Adipocyte (in vitro differentiated cells): ENCODE results near the gene BCO2.
"Not testable (repeated sequence)": the region's sequence is repeated elsewhere in the genome, so short reads cannot be mapped to it uniquely, and the experiment has no call there.

Experiments used
- DNase-seq: peaks from one replicate; pipeline ENCODE4 v3.0.0-alpha.2; 2015; ENCODE audit warnings: low read depth
- H3K27me3 ChIP-seq: replicated peaks from 2 replicates; pipeline ENCODE4 v1.7.0; 2013; ENCODE audit warnings: mild to moderate bottlenecking, low read length, moderate library complexity; ENCODE audit not compliant: control insufficient read depth, insufficient read depth
- H3K36me3 ChIP-seq: 2 replicates; pipeline ENCODE4 v1.7.0; 2013; ENCODE audit warnings: low read length, mild to moderate bottlenecking, moderate library complexity; ENCODE audit not compliant: control insufficient read depth, insufficient read depth, severe bottlenecking
- H3K4me1 ChIP-seq: 2 replicates; pipeline ENCODE4 v1.7.0; 2013; ENCODE audit warnings: mild to moderate bottlenecking, low read length, moderate library complexity; ENCODE audit not compliant: control insufficient read depth, insufficient read depth
- H3K4me3 ChIP-seq: 2 replicates; pipeline ENCODE4 v1.7.0; 2013; ENCODE audit warnings: mild to moderate bottlenecking, low read length, moderate library complexity
- H3K9ac ChIP-seq: 2 replicates; pipeline ENCODE4 v1.7.0; 2013; ENCODE audit warnings: mild to moderate bottlenecking, low read length, moderate library complexity
- H3K9me3 ChIP-seq: 2 replicates; pipeline ENCODE4 v1.7.0; 2013; ENCODE audit warnings: mild to moderate bottlenecking, low read length, moderate library complexity; ENCODE audit not compliant: control insufficient read depth

The BCO2 gene

GRCh38 chr11:112173152-112173551 is 2.2 kb upstream of the BCO2 start:
- peaks cover 16% of the 10 kb centered on the region for H3K4me1 ChIP-seq
- H3K4me3 ChIP-seq: no peak overlapping the region
- H3K36me3 ChIP-seq: no peaks in the 10 kb centered on the region
- no peaks in the 10 kb centered on the region for H3K9me3 ChIP-seq
- no peak for DNase-seq
- no peaks in the 10 kb centered on the region for H3K27me3 ChIP-seq
- no peak overlapping the region for H3K9ac ChIP-seq

- Histone ChIP-seq H3K36me3 (no peaks in the 10 kb centered on the region), H3K4me1 (peaks cover 16% of the 10 kb centered on the region), H3K9me3 (no peaks in the 10 kb centered on the region), H3K27me3 (no peaks in the 10 kb centered on the region), H3K9ac (peak overlapping the region; percentile 20), H3K4me3 (peak overlapping the region; percentile 59)
- DNase-seq: no peak
Measured at GRCh38 chr11:112175599-112175952, 264 bp downstream of the BCO2 start.

GRCh38 chr11:112176077-112176476 is 765 bp downstream of the BCO2 start:
- DNase-seq: no peak
- Histone ChIP-seq H3K4me1 (peaks cover 16% of the 10 kb centered on the region), H3K9ac (no peak overlapping the region)

GRCh38 chr11:112177589-112177988 is 2.3 kb downstream of the BCO2 start:
- no peaks in the 10 kb centered on the region for H3K27me3 ChIP-seq
- H3K9ac ChIP-seq: no peak overlapping the region
- DNase-seq: no peak
- H3K36me3 ChIP-seq: no peaks in the 10 kb centered on the region
- no peak overlapping the region for H3K4me3 ChIP-seq
- H3K4me1 ChIP-seq: peaks cover 11% of the 10 kb centered on the region
- H3K9me3 ChIP-seq: no peaks in the 10 kb centered on the region

More at GRCh38 chr11:112176077-112176476, 765 bp downstream of the BCO2 start:
- Histone ChIP-seq H3K36me3 (no peaks in the 10 kb centered on the region), H3K9me3 (no peaks in the 10 kb centered on the region), H3K27me3 (no peaks in the 10 kb centered on the region), H3K4me3 (no peak overlapping the region)

- Histone ChIP-seq H3K9ac (no peak overlapping the region), H3K36me3 (no peaks in the 10 kb centered on the region), H3K27me3 (no peaks in the 10 kb centered on the region), H3K9me3 (no peaks in the 10 kb centered on the region), H3K4me1 (peaks cover 4% of the 10 kb centered on the region), H3K4me3 (no peak overlapping the region)
- DNase-seq: no peak
Measured at GRCh38 chr11:112178428-112178827, 3.1 kb downstream of the BCO2 start.

GRCh38 chr11:112178936-112179335 is 3.6 kb downstream of the BCO2 start:
- H3K27me3 ChIP-seq: no peaks in the 10 kb centered on the region
- peaks cover 4% of the 10 kb centered on the region for H3K4me1 ChIP-seq
- no peak overlapping the region for H3K9ac ChIP-seq
- H3K9me3 ChIP-seq: no peaks in the 10 kb centered on the region
- H3K36me3 ChIP-seq: no peaks in the 10 kb centered on the region
- no peak overlapping the region for H3K4me3 ChIP-seq
- DNase-seq: no peak

- Histone ChIP-seq H3K4me3 (no peak overlapping the region), H3K9ac (no peak overlapping the region), H3K36me3 (no peaks in the 10 kb centered on the region), H3K4me1 (peaks cover 4% of the 10 kb centered on the region), H3K9me3 (no peaks in the 10 kb centered on the region), H3K27me3 (no peaks in the 10 kb centered on the region)
- no peak for DNase-seq
Measured at GRCh38 chr11:112179601-112180000, 4.3 kb downstream of the BCO2 start.

- H3K4me1 ChIP-seq: peaks cover 9% of the 10 kb centered on the region
Measured at GRCh38 chr11:112182867-112183266, 7.6 kb downstream of the BCO2 start.

GRCh38 chr11:112185883-112186282 is 10.6 kb downstream of the BCO2 start:
- Histone ChIP-seq H3K4me1 (peaks cover 9% of the 10 kb centered on the region), H3K9ac (no peak overlapping the region), H3K27me3 (no peaks in the 10 kb centered on the region), H3K4me3 (no peak overlapping the region), H3K36me3 (no peaks in the 10 kb centered on the region), H3K9me3 (no peaks in the 10 kb centered on the region)
- no peak for DNase-seq

More at GRCh38 chr11:112182867-112183266, 7.6 kb downstream of the BCO2 start:
- H3K9me3 ChIP-seq: no peaks in the 10 kb centered on the region
- no peak for DNase-seq
- no peak overlapping the region for H3K4me3 ChIP-seq
- no peak overlapping the region for H3K9ac ChIP-seq
- no peaks in the 10 kb centered on the region for H3K36me3 ChIP-seq
- H3K27me3 ChIP-seq: no peaks in the 10 kb centered on the region

GRCh38 chr11:112186304-112186703 is 11.0 kb downstream of the BCO2 start:
- no peak overlapping the region for H3K9ac ChIP-seq
- H3K27me3 ChIP-seq: no peaks in the 10 kb centered on the region
- DNase-seq: no peak
- peaks cover 9% of the 10 kb centered on the region for H3K4me1 ChIP-seq
- no peaks in the 10 kb centered on the region for H3K9me3 ChIP-seq
- H3K4me3 ChIP-seq: no peak overlapping the region
- no peaks in the 10 kb centered on the region for H3K36me3 ChIP-seq

GRCh38 chr11:112195113-112195512 is 19.8 kb downstream of the BCO2 start:
- DNase-seq, H3K9me3 ChIP-seq, H3K9ac ChIP-seq, H3K36me3 ChIP-seq, H3K4me1 ChIP-seq, H3K27me3 ChIP-seq, H3K4me3 ChIP-seq: not testable (repeated sequence)

GRCh38 chr11:112195951-112196351 is 20.6 kb downstream of the BCO2 start:
- H3K36me3 ChIP-seq: no peaks in the 10 kb centered on the region
- peak; percentile 43 for DNase-seq
- H3K9me3 ChIP-seq: no peaks in the 10 kb centered on the region
- H3K4me3 ChIP-seq: no peak overlapping the region
- no peak overlapping the region for H3K9ac ChIP-seq
- H3K27me3 ChIP-seq: no peaks in the 10 kb centered on the region
- H3K4me1 ChIP-seq: peaks cover 10% of the 10 kb centered on the region
